HepG2 (cell line): ENCODE results near the gene SLC25A36. TPM values are rescaled to one million over a fixed set of nuclear protein-coding genes. Genes with fewer than 3 reads are reported as not detected.

Source experiments
- AGO1 ChIP-seq: fragments of 200-400 bp; formaldehyde crosslinking; IDR thresholded peaks from 2 replicates; pipeline ENCODE4 v1.6.1; 2017; ENCODE audit warnings: mild to moderate bottlenecking, low read depth, low read length, moderate library complexity; ENCODE audit not compliant: poor library complexity, severe bottlenecking
- AGO2 ChIP-seq: fragments of 200-400 bp; formaldehyde crosslinking; optimal IDR thresholded peaks from 2 replicates; pipeline ENCODE3; 2017; ENCODE audit warnings: mild to moderate bottlenecking, low read depth, low read length, moderate library complexity
- AHR ChIP-seq: IDR thresholded peaks from 2 replicates; pipeline ENCODE4 v1.6.1; 2018; ENCODE audit warnings: missing genetic modification reagents, missing compliant biosample characterization
- CENPBD1 ChIP-seq: sonication (generic); formaldehyde crosslinking; IDR thresholded peaks from 2 replicates; pipeline ENCODE4 v1.8.0; 2022; ENCODE audit warnings: missing genetic modification reagents, low read depth, mild to moderate bottlenecking, borderline replicate concordance
- E2F2 ChIP-seq: sonication (generic); formaldehyde crosslinking; IDR thresholded peaks from 2 replicates; pipeline ENCODE4 v1.4.0; 2020; ENCODE audit warnings: missing genetic modification reagents, borderline replicate concordance
- HMGXB4 ChIP-seq, 2 experiments: sonication (generic) in 1 of 2; formaldehyde crosslinking in 1 of 2; IDR thresholded peaks; 2 replicates each; pipeline versions ENCODE4 v1.4.0 to v1.6.1; 2018 to 2020; ENCODE audit warnings: missing genetic modification reagents in 2 of 2, borderline replicate concordance in 1 of 2, low read depth in 1 of 2, mild to moderate bottlenecking in 1 of 2, missing biosample characterization in 1 of 2
- HNF4G ChIP-seq, 2 experiments: sonication (generic) in 1 of 2; formaldehyde crosslinking in 1 of 2; IDR thresholded peaks; 2 replicates each; pipeline versions ENCODE4 v1.4.0 to v1.6.1; 2011 to 2020; ENCODE audit warnings: borderline replicate concordance in 2 of 2, low read depth in 2 of 2, mild to moderate bottlenecking in 2 of 2, low read length in 1 of 2, missing genetic modification reagents in 1 of 2, moderate library complexity in 1 of 2
- HOXD1 ChIP-seq: sonication (generic); formaldehyde crosslinking; IDR thresholded peaks from 2 replicates; pipeline ENCODE4 v1.5.0; 2020; ENCODE audit warnings: missing genetic modification reagents
- KDM1A ChIP-seq: IDR thresholded peaks from 2 replicates; pipeline ENCODE4 v1.6.1; 2016; ENCODE audit warnings: missing compliant biosample characterization
- KMT2A ChIP-seq: sonication (generic); formaldehyde crosslinking; IDR thresholded peaks from 2 replicates; pipeline ENCODE4 v1.4.0; 2020; ENCODE audit warnings: missing genetic modification reagents
- MLLT10 ChIP-seq: sonication (generic); formaldehyde crosslinking; IDR thresholded peaks from 2 replicates; pipeline ENCODE4 v1.4.0; 2020; ENCODE audit warnings: missing genetic modification reagents
- MLX ChIP-seq: IDR thresholded peaks from 2 replicates; pipeline ENCODE4 v1.6.1; 2016
- PITX1 ChIP-seq: sonication (generic); formaldehyde crosslinking; IDR thresholded peaks from 2 replicates; pipeline ENCODE4 v1.5.1; 2020; ENCODE audit warnings: mild to moderate bottlenecking, missing genetic modification reagents
- RARG ChIP-seq: sonication (generic); formaldehyde crosslinking; IDR thresholded peaks from 2 replicates; pipeline ENCODE4 v1.4.0; 2020; ENCODE audit warnings: low read depth, mild to moderate bottlenecking, missing genetic modification reagents
- RXRA ChIP-seq: sonication (generic); formaldehyde crosslinking; IDR thresholded peaks from 2 replicates; pipeline ENCODE4 v1.5.1; 2020; ENCODE audit warnings: missing genetic modification reagents
- SP140L ChIP-seq: sonication (generic); formaldehyde crosslinking; IDR thresholded peaks from 2 replicates; pipeline ENCODE4 v1.4.0; 2020; ENCODE audit warnings: missing genetic modification reagents, borderline replicate concordance
- XRCC5 ChIP-seq: fragments of 200-400 bp; formaldehyde crosslinking; optimal IDR thresholded peaks from 2 replicates; pipeline ENCODE3; 2017; ENCODE audit warnings: mild to moderate bottlenecking, low read length
- ZBTB37 ChIP-seq: sonication (generic); formaldehyde crosslinking; IDR thresholded peaks from 2 replicates; pipeline ENCODE4 v1.4.0; 2020; ENCODE audit warnings: mild to moderate bottlenecking, missing genetic modification reagents
- ZC3H4 ChIP-seq: sonication (generic); formaldehyde crosslinking; IDR thresholded peaks from 2 replicates; pipeline ENCODE4 v1.4.0; 2020; ENCODE audit warnings: missing genetic modification reagents, borderline replicate concordance
- ZNF143 ChIP-seq: sonication (generic); formaldehyde crosslinking; IDR thresholded peaks from 2 replicates; pipeline ENCODE4 v1.4.0; 2020; ENCODE audit warnings: missing genetic modification reagents
- ZNF350 ChIP-seq: sonication (generic); formaldehyde crosslinking; IDR thresholded peaks from 2 replicates; pipeline ENCODE4 v1.4.0; 2020; ENCODE audit warnings: mild to moderate bottlenecking, low read depth, missing genetic modification reagents, borderline replicate concordance
- ZNF768 ChIP-seq: sonication (generic); formaldehyde crosslinking; IDR thresholded peaks from 2 replicates; pipeline ENCODE4 v1.4.0; 2020; ENCODE audit warnings: missing genetic modification reagents
- polyA plus RNA-seq, 8 experiments: library from polyadenylated mRNA; depleted of rRNA in 3 of 8; stranded (reverse) in 7 of 8; unstranded in 1 of 8; fragments of >200 nt; fragmentation: Illumina TruSeq in 4 of 8; extraction: Trizol in 4 of 8; gene quantifications; 2 replicates each; pipeline versions ENCODE4 v1.2.1 to v1.2.3, GENCODE V29; 2011 to 2016; ENCODE audit warnings: low read depth in 4 of 8, missing spikeins in 1 of 8, mixed read lengths in 1 of 8; ENCODE audit not compliant: insufficient read depth in 1 of 8
- total RNA-seq, 5 experiments: library from RNA; depleted of rRNA; stranded (reverse); fragments of >200 nt; fragmentation: Illumina TruSeq; extraction: Trizol; gene quantifications; 2 replicates each; pipeline ENCODE4 v1.2.3, GENCODE V29; 2016; ENCODE audit warnings: low read depth in 1 of 5

The SLC25A36 gene
- total and polyA plus RNA-seq, 2 of the 13 experiments (the other 11 are each of a cell fraction or from before 2014, with no cell fraction given): 30.6 to 85.6 TPM

- peak; percentile 88 for TF ChIP-seq AGO1
- TF ChIP-seq E2F2 (CRISPR knock-in tag): 0 out of 2 replicates have a peak, but pooled peaks have one; percentile 72
- TF ChIP-seq MLLT10 (CRISPR knock-in tag): no peak
- peak; percentile 52 for TF ChIP-seq XRCC5
- TF ChIP-seq HMGXB4 (CRISPR knock-in tag; IDR thresholded peaks at IDR 0.05; ENCODE audit: borderline replicate concordance in 1 of 2, low read depth in 1 of 2): 0 out of 4 replicates have a peak, but pooled peaks of 1 of the 2 experiments have one; percentile 21
- TF ChIP-seq AHR (CRISPR knock-in tag): 0 out of 2 replicates have a peak, but pooled peaks have one; percentile 36
- 0 out of 2 replicates have a peak, but pooled peaks have one; percentile 37 for TF ChIP-seq SP140L
- no peak for TF ChIP-seq CENPBD1 (CRISPR knock-in tag)
- TF ChIP-seq KDM1A (CRISPR knock-in tag): no peak
- TF ChIP-seq RXRA (CRISPR knock-in tag): 0 out of 2 replicates have a peak, but pooled peaks have one; percentile 27
- no peak for TF ChIP-seq RARG (CRISPR knock-in tag)
- peak; percentile 73; the same call in 1 of the 2 replicates for TF ChIP-seq KMT2A (CRISPR knock-in tag)
- TF ChIP-seq HOXD1 (CRISPR knock-in tag): peak; percentile 59; the same call in 1 of the 2 replicates
- peak; percentile 69 for TF ChIP-seq AGO2
- no peak for TF ChIP-seq HNF4G (IDR thresholded peaks at IDR 0.05; ENCODE audit: borderline replicate concordance, low read depth, low read length)
- no peak for TF ChIP-seq HNF4G (CRISPR knock-in tag; IDR thresholded peaks at IDR 0.05; ENCODE audit: borderline replicate concordance, low read depth)
- TF ChIP-seq ZNF350 (CRISPR knock-in tag): no peak
- TF ChIP-seq PITX1 (CRISPR knock-in tag): peak; percentile 54; the same call in 1 of the 2 replicates
- TF ChIP-seq ZNF143: no peak
- TF ChIP-seq ZBTB37: 0 out of 2 replicates have a peak, but pooled peaks have one; percentile 38
- TF ChIP-seq MLX (CRISPR knock-in tag): no peak
- peak; percentile 38; the same call in 1 of the 2 replicates for TF ChIP-seq ZNF768 (CRISPR knock-in tag)
- TF ChIP-seq ZC3H4: 0 out of 2 replicates have a peak, but pooled peaks have one; percentile 42
Observed at GRCh38 chr3:140942221-140943104, 827 bp downstream of the SLC25A36 start (continued).
